GM21381 (cell line): ENCODE measurements around the gene TROAP.
"Not testable (repeated sequence)": the region's sequence is repeated elsewhere in the genome, so short reads cannot be mapped to it uniquely, and the experiment has no call there.

ENCODE experiments used
- ATAC-seq: cut with Tn5 transposase; IDR thresholded peaks from one replicate; pipeline ENCODE4 v1.9.1; 2021; ENCODE audit warnings: mild to moderate bottlenecking, moderate library complexity; ENCODE audit not compliant: unreplicated experiment

TROAP gene

GRCh38 chr12:49327887-49328286 lies 4.8 kb downstream of the TROAP start:
- no peak for ATAC-seq

GRCh38 chr12:49328816-49329215 lies 5.8 kb downstream of the TROAP start:
- no peak for ATAC-seq

- no peak for ATAC-seq
Observed at GRCh38 chr12:49330032-49330619, 7.1 kb downstream of the TROAP start.

- ATAC-seq, result no peak
Observed at GRCh38 chr12:49330631-49331379, 7.8 kb downstream of the TROAP start.

- no peak for ATAC-seq
Observed at GRCh38 chr12:49331380-49332222, 8.5 kb downstream of the TROAP start.

GRCh38 chr12:49332441-49332861 lies 9.4 kb downstream of the TROAP start:
- ATAC-seq, result no peak

- ATAC-seq, result no peak
Observed at GRCh38 chr12:49332891-49333371, 9.9 kb downstream of the TROAP start.

GRCh38 chr12:49333778-49334177 lies 10.7 kb downstream of the TROAP start:
- not testable (repeated sequence) for ATAC-seq

- no peak for ATAC-seq
Observed at GRCh38 chr12:49334226-49334625, 11.2 kb downstream of the TROAP start.

GRCh38 chr12:49334681-49335080 lies 11.6 kb downstream of the TROAP start:
- no peak for ATAC-seq

- no peak for ATAC-seq
Observed at GRCh38 chr12:49335118-49335954, 12.3 kb downstream of the TROAP start.

GRCh38 chr12:49335955-49336644 lies 13.0 kb downstream of the TROAP start:
- ATAC-seq, result no peak

GRCh38 chr12:49336645-49337584 lies 13.9 kb downstream of the TROAP start, which contains the start of gene C1QL4:
Gene C1QL4, minus strand, starts transcription at chr12:49337188. Its CDS starts 711 bp downstream, at chr12:49336477.
- peak; percentile 58 for ATAC-seq

- ATAC-seq, result no peak
Observed at GRCh38 chr12:49338830-49339463, 15.9 kb downstream of the TROAP start.

GRCh38 chr12:49339464-49339861 lies 16.4 kb downstream of the TROAP start:
- no peak for ATAC-seq

GRCh38 chr12:49340095-49340870 lies 17.2 kb downstream of the TROAP start:
- no peak for ATAC-seq

GRCh38 chr12:49340971-49341776 lies 18.1 kb downstream of the TROAP start:
- no peak for ATAC-seq
